HG03432 (cell line): Measurements from ENCODE around the gene DNAJC22.
"Not testable (repeated sequence)": the region's sequence is repeated elsewhere in the genome, so short reads cannot be mapped to it uniquely, and the experiment has no call there.

Source experiments
- ATAC-seq: cut with Tn5 transposase; IDR thresholded peaks from one replicate; pipeline ENCODE4 v1.9.1; 2021; ENCODE audit warnings: mild to moderate bottlenecking, moderate library complexity; ENCODE audit not compliant: unreplicated experiment

The DNAJC22 gene

GRCh38 chr12:49346659-49347310, at the start of gene DNAJC22:
TSS of gene DNAJC22 (plus strand) at chr12:49346888. CDS start at chr12:49348873, 1,985 bp downstream.
- no peak for ATAC-seq

GRCh38 chr12:49297695-49298060, 49.0 kb upstream of the DNAJC22 start:
- no peak for ATAC-seq

- no peak for ATAC-seq
These were observed 48.5 kb upstream of the DNAJC22 start for GRCh38 chr12:49298160-49298559.

- ATAC-seq: no peak
These were observed 44.9 kb upstream of the DNAJC22 start for GRCh38 chr12:49301760-49302159.

- ATAC-seq: no peak
These were observed 42.5 kb upstream of the DNAJC22 start for GRCh38 chr12:49304161-49304560.

- ATAC-seq: no peak
These were observed 40.8 kb upstream of the DNAJC22 start for GRCh38 chr12:49305762-49306510.

GRCh38 chr12:49309386-49309785, 37.3 kb upstream of the DNAJC22 start:
- ATAC-seq: no peak

GRCh38 chr12:49310451-49311000, 36.2 kb upstream of the DNAJC22 start:
- not testable (repeated sequence) for ATAC-seq

GRCh38 chr12:49314811-49315210, 31.9 kb upstream of the DNAJC22 start:
- ATAC-seq: no peak

GRCh38 chr12:49317118-49317517, 29.6 kb upstream of the DNAJC22 start:
- ATAC-seq: not testable (repeated sequence)

GRCh38 chr12:49320411-49321103, 26.1 kb upstream of the DNAJC22 start:
- ATAC-seq: not testable (repeated sequence)

- no peak for ATAC-seq
These were observed 24.4 kb upstream of the DNAJC22 start for GRCh38 chr12:49322367-49322707.

GRCh38 chr12:49322708-49323523, 23.8 kb upstream of the DNAJC22 start, which contains the start of gene TROAP:
TSS of gene TROAP (plus strand) at chr12:49323255. CDS start at chr12:49323609, 354 bp downstream.
- peak; percentile 99 for ATAC-seq

GRCh38 chr12:49323524-49324097, 23.1 kb upstream of the DNAJC22 start:
- ATAC-seq: no peak

GRCh38 chr12:49325606-49326005, 21.1 kb upstream of the DNAJC22 start:
- no peak for ATAC-seq

- no peak for ATAC-seq
These were observed 19.3 kb upstream of the DNAJC22 start for GRCh38 chr12:49327368-49327767.

- no peak for ATAC-seq
These were observed 18.8 kb upstream of the DNAJC22 start for GRCh38 chr12:49327887-49328286.

GRCh38 chr12:49328816-49329215, 17.9 kb upstream of the DNAJC22 start:
- no peak for ATAC-seq

GRCh38 chr12:49330032-49330619, 16.6 kb upstream of the DNAJC22 start:
- ATAC-seq: no peak
